ENCODE results near the gene RUNDC1. TPM values are rescaled to one million over a fixed set of nuclear protein-coding genes. Genes with fewer than 3 reads are reported as not detected.

RUNDC1 gene
- total RNA-seq, 1 donor from 2014 or later, result 10.2 TPM

- no peak for DNase-seq (ENCODE audit: low spot score in 2 of 2)
- H3K27me3 ChIP-seq, result no peaks in the 10 kb centered on the region
- H3K4me3 ChIP-seq, result no peak overlapping the region
- H3K36me3 ChIP-seq, result no peaks in the 10 kb centered on the region
- no peak overlapping the region for H3K27ac ChIP-seq
- H3K4me1 ChIP-seq, result no peaks in the 10 kb centered on the region
- intact Hi-C loops (cut with DNase I), result no loop called here
- H3K9me3 ChIP-seq, result no peaks in the 10 kb centered on the region
- TF ChIP-seq, protein P1, sequence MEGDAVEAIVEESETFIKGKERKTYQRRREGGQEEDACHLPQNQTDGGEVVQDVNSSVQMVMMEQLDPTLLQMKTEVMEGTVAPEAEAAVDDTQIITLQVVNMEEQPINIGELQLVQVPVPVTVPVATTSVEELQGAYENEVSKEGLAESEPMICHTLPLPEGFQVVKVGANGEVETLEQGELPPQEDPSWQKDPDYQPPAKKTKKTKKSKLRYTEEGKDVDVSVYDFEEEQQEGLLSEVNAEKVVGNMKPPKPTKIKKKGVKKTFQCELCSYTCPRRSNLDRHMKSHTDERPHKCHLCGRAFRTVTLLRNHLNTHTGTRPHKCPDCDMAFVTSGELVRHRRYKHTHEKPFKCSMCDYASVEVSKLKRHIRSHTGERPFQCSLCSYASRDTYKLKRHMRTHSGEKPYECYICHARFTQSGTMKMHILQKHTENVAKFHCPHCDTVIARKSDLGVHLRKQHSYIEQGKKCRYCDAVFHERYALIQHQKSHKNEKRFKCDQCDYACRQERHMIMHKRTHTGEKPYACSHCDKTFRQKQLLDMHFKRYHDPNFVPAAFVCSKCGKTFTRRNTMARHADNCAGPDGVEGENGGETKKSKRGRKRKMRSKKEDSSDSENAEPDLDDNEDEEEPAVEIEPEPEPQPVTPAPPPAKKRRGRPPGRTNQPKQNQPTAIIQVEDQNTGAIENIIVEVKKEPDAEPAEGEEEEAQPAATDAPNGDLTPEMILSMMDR (IDR thresholded peaks at IDR 0.05), result no peak
Measured at GRCh38 chr17:43034894-43035293, 54.5 kb downstream of the RUNDC1 start.

- TF ChIP-seq, protein P1 (IDR thresholded peaks at IDR 0.05), result no peak
- DNase-seq (ENCODE audit: low spot score in 2 of 2), result no peak
- Histone ChIP-seq H3K4me1 (no peaks in the 10 kb centered on the region), H3K4me3 (no peak overlapping the region), H3K9me3 (no peaks in the 10 kb centered on the region), H3K27ac (no peak overlapping the region), H3K36me3 (no peaks in the 10 kb centered on the region), H3K27me3 (no peaks in the 10 kb centered on the region)
- intact Hi-C loops (cut with DNase I), result no loop called here
Measured at GRCh38 chr17:43039646-43040045, 59.3 kb downstream of the RUNDC1 start.

GRCh38 chr17:43040655-43041054 is 60.3 kb downstream of the RUNDC1 start:
- TF ChIP-seq, protein P1 (IDR thresholded peaks at IDR 0.05), result no peak
- no peaks in the 10 kb centered on the region for H3K27me3 ChIP-seq
- H3K36me3 ChIP-seq, result no peaks in the 10 kb centered on the region
- DNase-seq (ENCODE audit: low spot score in 2 of 2), result no peak
- no peaks in the 10 kb centered on the region for H3K4me1 ChIP-seq
- H3K9me3 ChIP-seq, result no peaks in the 10 kb centered on the region
- intact Hi-C loops (cut with DNase I), result no loop called here
- H3K27ac ChIP-seq, result no peak overlapping the region
- H3K4me3 ChIP-seq, result no peak overlapping the region

DNA sequence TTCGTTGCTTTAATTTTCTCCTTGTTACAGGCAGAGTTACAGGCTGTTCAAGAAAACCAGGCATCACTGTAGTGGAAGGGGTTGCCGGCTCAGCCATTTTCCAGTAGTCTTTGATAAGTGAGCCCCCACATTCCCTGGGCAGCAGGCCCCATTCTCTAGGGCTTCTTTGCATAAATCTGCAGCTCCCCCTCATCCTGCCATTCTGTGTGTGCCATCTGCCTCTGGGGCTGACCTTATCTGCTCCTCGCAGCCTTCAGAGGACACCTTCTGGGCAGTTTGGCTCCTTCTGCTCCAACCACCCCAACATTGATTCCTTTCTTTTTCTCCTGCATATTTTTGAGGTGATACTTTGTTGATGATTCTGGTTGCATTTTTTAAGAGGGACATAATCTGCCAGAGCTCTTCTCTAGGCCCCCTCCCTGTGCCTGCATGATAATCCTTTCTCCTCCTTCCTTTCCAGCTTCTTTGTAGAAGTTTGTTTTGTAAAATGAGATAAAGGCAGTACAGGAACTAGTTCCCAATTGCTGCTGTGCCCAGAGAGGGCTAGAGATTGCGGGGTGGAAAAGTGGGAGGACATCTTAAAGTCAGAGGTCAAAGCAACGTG is 61.8 kb downstream of the RUNDC1 start:
- DNase-seq (ENCODE audit: low spot score in 2 of 2), result no peak
- Histone ChIP-seq H3K4me3 (no peak overlapping the region), H3K27me3 (no peaks in the 10 kb centered on the region), H3K36me3 (no peaks in the 10 kb centered on the region), H3K27ac (no peak overlapping the region), H3K4me1 (no peaks in the 10 kb centered on the region), H3K9me3 (no peaks in the 10 kb centered on the region)
- TF ChIP-seq, protein P1 (IDR thresholded peaks at IDR 0.05), result no peak
- intact Hi-C loops (cut with DNase I), result no loop called here

Other genes starting within 250 kb of the RUNDC1 start
- gene EZH1, start 235.5 kb upstream of the RUNDC1 start, total RNA-seq, result 169 TPM
- gene RAMP2, start 219.3 kb upstream of the RUNDC1 start, total RNA-seq, result 80.5 TPM
- gene VPS25, start 207.1 kb upstream of the RUNDC1 start, total RNA-seq, result 40.9 TPM
- not detected for gene WNK4, start 200.0 kb upstream of the RUNDC1 start, total RNA-seq
- gene COA3, start 181.9 kb upstream of the RUNDC1 start, total RNA-seq, result 9.8 TPM
- not detected for gene CNTD1, start 181.7 kb upstream of the RUNDC1 start, total RNA-seq
- 66.1 TPM for gene BECN1, start 156.3 kb upstream of the RUNDC1 start, total RNA-seq
- gene PSME3, start 147.2 kb upstream of the RUNDC1 start, total RNA-seq, result 29.7 TPM
- not detected for gene AOC2, start 136.0 kb upstream of the RUNDC1 start, total RNA-seq
- 128 TPM for gene AOC3, start 129.4 kb upstream of the RUNDC1 start, total RNA-seq
- not detected for gene G6PC1, start 79.8 kb upstream of the RUNDC1 start, total RNA-seq
- gene AARSD1, start 16.1 kb upstream of the RUNDC1 start, total RNA-seq, result 3.8 TPM
- not detected for gene PTGES3L, start 485 bp upstream of the RUNDC1 start, total RNA-seq
- gene RPL27, start 17.9 kb downstream of the RUNDC1 start, total RNA-seq, result 417 TPM
- gene IFI35, start 26.2 kb downstream of the RUNDC1 start, total RNA-seq, result 45.2 TPM
- 296 TPM for gene VAT1, start 41.8 kb downstream of the RUNDC1 start, total RNA-seq
- gene RND2, start 44.7 kb downstream of the RUNDC1 start, total RNA-seq, result 7.3 TPM
- 0.85 TPM for gene BRCA1, start 144.8 kb downstream of the RUNDC1 start, total RNA-seq
- gene NBR1, start 190.6 kb downstream of the RUNDC1 start, total RNA-seq, result 45.6 TPM
- 18.5 TPM for gene TMEM106A, start 231.3 kb downstream of the RUNDC1 start, total RNA-seq
- gene CCDC200, start 248.1 kb downstream of the RUNDC1 start, total RNA-seq, result not detected